Natural killer cell treated with Interleukin-12 subunit alpha and Interleukin-12 subunit beta and Interleukin-15 and Interleukin-18, amount 100 ng/mL, for 72 hours (primary cell): ENCODE data around the gene DIO3. TPM values are rescaled to one million over a fixed set of nuclear protein-coding genes. Genes with fewer than 3 reads are reported as not detected.
A peak's percentile ranks its signal among the peaks of the same experiment; 100 is the strongest.

ENCODE experiments used
- ATAC-seq, 2 donors: fragments of 150-1000 bp; cut with Tn5 transposase in 1 of 2; sonication (Bioruptor Pico), chemical (Tn5 transposase) in 1 of 2; 2 replicates each; pipeline ENCODE4 v1.10.0; 2021
- DNase-seq: peaks from one replicate; pipeline ENCODE4 v3.0.0; 2022; ENCODE audit warnings: low spot score
- H3K27ac Mint-ChIP-seq, 2 donors: 1 replicate in 1 of 2; 2 replicates in 1 of 2; pipeline ENCODE4 v1.8.0; 2022; ENCODE audit warnings: mixed read lengths in 2 of 2, mild to moderate bottlenecking in 1 of 2, moderate library complexity in 1 of 2
- H3K27me3 Mint-ChIP-seq, 2 donors: 1 replicate in 1 of 2; 2 replicates in 1 of 2; pipeline ENCODE4 v1.8.0; 2022; ENCODE audit warnings: mixed read lengths in 2 of 2
- H3K36me3 Mint-ChIP-seq: one replicate; pipeline ENCODE4 v1.8.0; 2022; ENCODE audit warnings: mixed read lengths
- H3K4me1 Mint-ChIP-seq, 2 donors: 1 replicate in 1 of 2; 2 replicates in 1 of 2; pipeline ENCODE4 v1.8.0; 2022; ENCODE audit warnings: low read depth in 2 of 2, mixed read lengths in 2 of 2, mild to moderate bottlenecking in 1 of 2
- H3K4me3 Mint-ChIP-seq: one replicate; pipeline ENCODE4 v1.8.0; 2022; ENCODE audit warnings: mixed read lengths
- H3K9me3 Mint-ChIP-seq: 2 replicates; pipeline ENCODE4 v1.8.0; 2022; ENCODE audit warnings: mixed read lengths
- total RNA-seq, 2 donors: library from RNA; stranded (reverse); gene quantifications; one replicate each; pipeline ENCODE4 v1.2.3, GENCODE V29; 2022

Gene DIO3
- total RNA-seq: not detected

- Mint-ChIP-seq H3K27me3 (peaks cover 35 to 48% of the 10 kb centered on the region in 2 donors), H3K4me3 (no peak within 1 kb of the TSS), H3K9me3 (no peaks in the 10 kb centered on the region), H3K4me1 (peaks cover 0 to 4% of the 10 kb centered on the region in 2 donors), H3K27ac (no peak within 1 kb of the TSS), H3K36me3 (no peaks in the 10 kb centered on the region)
- ATAC-seq (no peak), DNase-seq (peak; percentile 54)
These were observed at the start of gene DIO3 for GRCh38 chr14:101561145-101561896. Gene DIO3, plus strand, starts transcription at chr14:101561495.

GRCh38 chr14:101511620-101512375 lies 49.5 kb upstream of the DIO3 start:
- DNase-seq (no peak), ATAC-seq (no peak)
- Mint-ChIP-seq H3K36me3 (no peaks in the 10 kb centered on the region), H3K27ac (no peak overlapping the region), H3K9me3 (no peaks in the 10 kb centered on the region), H3K4me3 (no peak overlapping the region), H3K27me3 (peaks cover 0 to 3% of the 10 kb centered on the region in 2 donors), H3K4me1 (no peaks in the 10 kb centered on the region)

- DNase-seq: no peak
- no peaks in the 10 kb centered on the region for H3K4me1 Mint-ChIP-seq
- peak in 1 of 2 donors; percentile 29 for ATAC-seq
- H3K4me3 Mint-ChIP-seq: no peak overlapping the region
- peaks cover 0 to 3% of the 10 kb centered on the region in 2 donors for H3K27me3 Mint-ChIP-seq
- H3K9me3 Mint-ChIP-seq: no peaks in the 10 kb centered on the region
- no peaks in the 10 kb centered on the region for H3K36me3 Mint-ChIP-seq
- no peak overlapping the region for H3K27ac Mint-ChIP-seq
These were observed 49.0 kb upstream of the DIO3 start for GRCh38 chr14:101512376-101512695.

- Mint-ChIP-seq H3K9me3 (no peaks in the 10 kb centered on the region), H3K27ac (no peak overlapping the region), H3K4me3 (no peak overlapping the region), H3K36me3 (no peaks in the 10 kb centered on the region), H3K27me3 (peaks cover 0 to 3% of the 10 kb centered on the region in 2 donors), H3K4me1 (no peaks in the 10 kb centered on the region)
- no peak for DNase-seq
- ATAC-seq: no peak
These were observed 47.2 kb upstream of the DIO3 start for GRCh38 chr14:101514136-101514535.

GRCh38 chr14:101516401-101516800 lies 44.9 kb upstream of the DIO3 start:
- ATAC-seq (no peak), DNase-seq (no peak)
- H3K4me1 Mint-ChIP-seq: no peaks in the 10 kb centered on the region
- H3K9me3 Mint-ChIP-seq: no peaks in the 10 kb centered on the region
- H3K4me3 Mint-ChIP-seq: no peak overlapping the region
- H3K27me3 Mint-ChIP-seq: peaks cover 0 to 3% of the 10 kb centered on the region in 2 donors
- no peaks in the 10 kb centered on the region for H3K36me3 Mint-ChIP-seq
- H3K27ac Mint-ChIP-seq: peak overlapping the region in 1 of 2 donors; percentile 14

- Mint-ChIP-seq H3K4me1 (no peaks in the 10 kb centered on the region), H3K9me3 (no peaks in the 10 kb centered on the region), H3K27ac (no peak overlapping the region), H3K27me3 (peaks cover 0 to 6% of the 10 kb centered on the region in 2 donors), H3K36me3 (no peaks in the 10 kb centered on the region), H3K4me3 (no peak overlapping the region)
- no peak for DNase-seq
- no peak for ATAC-seq
These were observed 42.5 kb upstream of the DIO3 start for GRCh38 chr14:101518611-101519473.

GRCh38 chr14:101520621-101521472 lies 40.4 kb upstream of the DIO3 start:
- no peak overlapping the region for H3K4me3 Mint-ChIP-seq
- ATAC-seq: no peak

GRCh38 chr14:101521473-101521915 lies 39.8 kb upstream of the DIO3 start:
- ATAC-seq: no peak

More at GRCh38 chr14:101520621-101521472, 40.4 kb upstream of the DIO3 start:
- Mint-ChIP-seq H3K36me3 (no peaks in the 10 kb centered on the region), H3K9me3 (no peaks in the 10 kb centered on the region), H3K27ac (no peak overlapping the region), H3K27me3 (peaks cover 0 to 6% of the 10 kb centered on the region in 2 donors), H3K4me1 (no peaks in the 10 kb centered on the region)
- DNase-seq: no peak

GRCh38 chr14:101521978-101522377 lies 39.3 kb upstream of the DIO3 start:
- ATAC-seq: no peak
- Mint-ChIP-seq H3K27me3 (peaks cover 0 to 4% of the 10 kb centered on the region in 2 donors), H3K9me3 (no peaks in the 10 kb centered on the region)

More at GRCh38 chr14:101521473-101521915, 39.8 kb upstream of the DIO3 start:
- no peak for DNase-seq
- no peaks in the 10 kb centered on the region for H3K4me1 Mint-ChIP-seq
- H3K27me3 Mint-ChIP-seq: peaks cover 0 to 3% of the 10 kb centered on the region in 2 donors
- H3K4me3 Mint-ChIP-seq: no peak overlapping the region
- H3K36me3 Mint-ChIP-seq: no peaks in the 10 kb centered on the region
- H3K9me3 Mint-ChIP-seq: no peaks in the 10 kb centered on the region
- no peak overlapping the region for H3K27ac Mint-ChIP-seq

GRCh38 chr14:101525640-101526527 lies 35.4 kb upstream of the DIO3 start:
- DNase-seq: no peak
- ATAC-seq: no peak
- Mint-ChIP-seq H3K4me3 (no peak overlapping the region), H3K9me3 (no peaks in the 10 kb centered on the region), H3K4me1 (peaks cover 6 to 8% of the 10 kb centered on the region in 2 donors), H3K27me3 (peaks cover 0 to 17% of the 10 kb centered on the region in 2 donors), H3K36me3 (no peaks in the 10 kb centered on the region), H3K27ac (no peak overlapping the region)

More at GRCh38 chr14:101521978-101522377, 39.3 kb upstream of the DIO3 start:
- H3K4me3 Mint-ChIP-seq: no peak overlapping the region
- H3K27ac Mint-ChIP-seq: no peak overlapping the region
- no peak for DNase-seq
- no peaks in the 10 kb centered on the region for H3K36me3 Mint-ChIP-seq
- no peaks in the 10 kb centered on the region for H3K4me1 Mint-ChIP-seq

GRCh38 chr14:101527987-101528386 lies 33.3 kb upstream of the DIO3 start:
- DNase-seq (no peak), ATAC-seq (no peak)
- peaks cover 10 to 11% of the 10 kb centered on the region in 2 donors for H3K4me1 Mint-ChIP-seq
- H3K4me3 Mint-ChIP-seq: no peak overlapping the region
- no peaks in the 10 kb centered on the region for H3K36me3 Mint-ChIP-seq
- H3K27me3 Mint-ChIP-seq: peaks cover 0 to 21% of the 10 kb centered on the region in 2 donors
- H3K9me3 Mint-ChIP-seq: no peaks in the 10 kb centered on the region
- no peak overlapping the region for H3K27ac Mint-ChIP-seq

- DNase-seq: no peak
- Mint-ChIP-seq H3K36me3 (no peaks in the 10 kb centered on the region), H3K27ac (no peak overlapping the region), H3K27me3 (peaks cover 0 to 18% of the 10 kb centered on the region in 2 donors), H3K4me1 (peaks cover 10 to 13% of the 10 kb centered on the region in 2 donors), H3K9me3 (no peaks in the 10 kb centered on the region), H3K4me3 (no peak overlapping the region)
- no peak for ATAC-seq
These were observed 32.2 kb upstream of the DIO3 start for GRCh38 chr14:101529079-101529478.
